ENCODE measurements around the gene HEXA. TPM values are rescaled to one million over a fixed set of nuclear protein-coding genes. Genes with fewer than 3 reads are reported as not detected.
"Not testable (repeated sequence)": the region's sequence is repeated elsewhere in the genome, so short reads cannot be mapped to it uniquely, and the experiment has no call there.

HEXA gene
- total RNA-seq, 3 donors from 2014 or later, result 63.6 to 147 (median 81.1) TPM

DNA sequence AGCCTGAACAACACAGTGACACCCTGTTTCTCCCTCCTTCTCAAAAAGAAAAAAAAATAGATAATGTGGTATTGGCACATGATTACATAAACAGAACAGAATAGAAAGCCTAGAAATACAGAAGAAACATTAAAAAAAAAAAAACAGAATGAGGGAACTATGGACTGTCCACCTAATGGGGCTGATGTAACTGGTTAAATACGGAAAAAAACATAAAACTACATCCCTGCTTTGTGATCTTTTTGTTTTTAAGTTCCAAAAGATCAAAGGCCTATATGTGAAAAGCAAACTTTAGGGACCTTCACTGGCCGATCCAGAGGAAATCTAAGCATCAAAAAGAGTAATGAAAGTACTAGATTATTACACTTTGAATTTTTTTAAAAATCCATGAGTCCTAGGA lies 39.5 kb upstream of the HEXA start:
- Histone ChIP-seq H3K4me1 (no peaks in the 10 kb centered on the region), H3K27me3 (no peaks in the 10 kb centered on the region), H3K36me3 (no peaks in the 10 kb centered on the region), H3K27ac (no peak overlapping the region), H3K9me3 (no peaks in the 10 kb centered on the region), H3K4me3 (no peak overlapping the region)
- intact Hi-C loops (cut with DNase I; ENCODE audit: low total_unique reads), result no loop called here
- no peak for DNase-seq (ENCODE audit: low spot score in 2 of 2)
- TF ChIP-seq POLR2A (IDR thresholded peaks at IDR 0.05) (no peak), POLR2AphosphoS5 (IDR thresholded peaks at IDR 0.05) (no peak)
- TF ChIP-seq, protein P1, sequence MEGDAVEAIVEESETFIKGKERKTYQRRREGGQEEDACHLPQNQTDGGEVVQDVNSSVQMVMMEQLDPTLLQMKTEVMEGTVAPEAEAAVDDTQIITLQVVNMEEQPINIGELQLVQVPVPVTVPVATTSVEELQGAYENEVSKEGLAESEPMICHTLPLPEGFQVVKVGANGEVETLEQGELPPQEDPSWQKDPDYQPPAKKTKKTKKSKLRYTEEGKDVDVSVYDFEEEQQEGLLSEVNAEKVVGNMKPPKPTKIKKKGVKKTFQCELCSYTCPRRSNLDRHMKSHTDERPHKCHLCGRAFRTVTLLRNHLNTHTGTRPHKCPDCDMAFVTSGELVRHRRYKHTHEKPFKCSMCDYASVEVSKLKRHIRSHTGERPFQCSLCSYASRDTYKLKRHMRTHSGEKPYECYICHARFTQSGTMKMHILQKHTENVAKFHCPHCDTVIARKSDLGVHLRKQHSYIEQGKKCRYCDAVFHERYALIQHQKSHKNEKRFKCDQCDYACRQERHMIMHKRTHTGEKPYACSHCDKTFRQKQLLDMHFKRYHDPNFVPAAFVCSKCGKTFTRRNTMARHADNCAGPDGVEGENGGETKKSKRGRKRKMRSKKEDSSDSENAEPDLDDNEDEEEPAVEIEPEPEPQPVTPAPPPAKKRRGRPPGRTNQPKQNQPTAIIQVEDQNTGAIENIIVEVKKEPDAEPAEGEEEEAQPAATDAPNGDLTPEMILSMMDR (IDR thresholded peaks at IDR 0.05), result no peak

DNA sequence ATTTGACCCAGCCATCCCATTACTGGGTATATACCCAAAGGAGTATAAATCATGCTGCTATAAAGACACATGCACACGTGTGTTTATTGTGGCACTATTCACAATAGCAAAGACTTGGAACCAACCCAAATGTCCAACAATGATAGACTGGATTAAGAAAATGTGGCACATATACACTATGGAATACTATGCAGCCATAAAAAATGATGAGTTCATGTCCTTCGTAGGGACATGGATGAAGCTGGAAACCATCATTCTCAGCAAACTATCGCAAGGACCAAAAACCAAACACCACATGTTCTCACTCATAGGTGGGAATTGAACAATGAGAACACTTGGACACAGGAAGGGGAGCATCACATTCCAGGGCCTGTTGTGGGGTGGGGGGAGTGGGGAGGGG lies 37.5 kb upstream of the HEXA start:
- H3K9me3 ChIP-seq; H3K27ac ChIP-seq; DNase-seq (ENCODE audit: low spot score in 2 of 2); H3K27me3 ChIP-seq; H3K36me3 ChIP-seq; H3K4me3 ChIP-seq; H3K4me1 ChIP-seq; intact Hi-C loops (cut with DNase I; ENCODE audit: low total_unique reads): not testable (repeated sequence)

DNA sequence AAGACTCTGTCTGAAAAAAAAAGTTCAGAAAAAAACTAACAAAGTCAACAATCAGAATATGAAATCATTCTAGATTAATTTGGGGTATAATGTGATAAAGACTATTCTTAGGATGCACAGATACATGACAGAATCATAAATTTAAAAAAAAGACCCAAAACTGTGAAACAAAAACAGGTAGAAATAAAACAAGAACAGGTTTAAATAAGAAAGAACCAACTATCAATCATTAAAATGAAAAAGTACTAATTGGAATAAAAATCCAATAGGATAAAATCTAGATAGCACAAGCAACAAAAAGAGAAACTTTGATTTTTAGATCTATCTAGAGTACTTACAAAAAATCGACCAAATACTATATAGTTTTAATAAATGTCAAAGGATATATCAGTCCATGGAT lies 35.7 kb upstream of the HEXA start:
- Histone ChIP-seq H3K9me3 (no peaks in the 10 kb centered on the region), H3K4me1 (no peaks in the 10 kb centered on the region), H3K4me3 (no peak overlapping the region), H3K27me3 (no peaks in the 10 kb centered on the region), H3K27ac (no peak overlapping the region), H3K36me3 (no peaks in the 10 kb centered on the region)
- TF ChIP-seq POLR2AphosphoS5 (IDR thresholded peaks at IDR 0.05) (no peak), POLR2A (IDR thresholded peaks at IDR 0.05) (no peak)
- TF ChIP-seq, protein P1 (IDR thresholded peaks at IDR 0.05), result no peak
- DNase-seq (ENCODE audit: low spot score in 2 of 2), result no peak
- intact Hi-C loops (cut with DNase I; ENCODE audit: low total_unique reads), result no loop called here

DNA sequence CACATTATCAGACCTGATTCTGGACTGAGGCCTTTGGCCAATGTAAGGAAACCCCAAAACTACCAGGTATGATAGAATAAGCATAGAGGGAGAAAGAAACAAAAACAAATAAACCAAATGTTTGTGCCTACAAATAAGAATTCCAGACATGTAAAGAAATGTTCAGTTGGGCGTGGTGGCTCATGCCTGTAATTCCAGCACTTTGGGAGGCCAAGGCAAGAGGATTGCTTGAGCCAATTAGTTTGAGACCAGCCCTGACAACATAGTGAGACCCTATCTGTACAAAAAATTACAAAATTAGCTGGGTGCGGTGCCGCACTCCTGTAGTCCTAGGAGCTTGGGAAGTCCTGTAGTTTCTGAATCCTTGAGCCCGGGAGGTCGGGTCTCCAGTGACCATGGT lies 35.3 kb upstream of the HEXA start:
- Histone ChIP-seq H3K9me3 (no peaks in the 10 kb centered on the region), H3K27ac (no peak overlapping the region), H3K4me1 (no peaks in the 10 kb centered on the region), H3K36me3 (no peaks in the 10 kb centered on the region), H3K27me3 (no peaks in the 10 kb centered on the region), H3K4me3 (no peak overlapping the region)
- TF ChIP-seq POLR2A (IDR thresholded peaks at IDR 0.05), result no peak
- TF ChIP-seq, protein P1 (IDR thresholded peaks at IDR 0.05), result no peak
- TF ChIP-seq POLR2AphosphoS5 (IDR thresholded peaks at IDR 0.05), result no peak
- no peak for DNase-seq (ENCODE audit: low spot score in 2 of 2)
- intact Hi-C loops (cut with DNase I; ENCODE audit: low total_unique reads), result no loop called here

DNA sequence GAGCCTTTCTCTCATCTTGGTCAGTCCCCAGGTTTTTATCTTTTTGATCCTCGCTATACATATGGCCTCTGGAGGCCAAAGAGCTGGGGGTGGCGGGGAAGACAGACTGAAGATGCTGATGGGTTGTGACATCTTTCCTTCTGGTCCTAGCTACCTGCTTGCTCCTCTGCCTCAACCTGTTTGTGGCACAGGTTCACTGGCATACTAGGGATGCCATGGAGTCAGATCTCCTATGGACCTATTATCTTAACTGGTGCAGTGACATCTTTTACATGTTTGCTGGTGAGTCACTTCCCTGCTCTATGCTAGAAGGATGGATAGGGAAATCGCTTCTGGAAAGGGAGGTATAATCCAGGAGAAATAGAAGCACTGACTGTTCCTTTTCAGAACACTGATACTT lies 31.1 kb upstream of the HEXA start:
- Histone ChIP-seq H3K27ac (no peak overlapping the region), H3K36me3 (no peaks in the 10 kb centered on the region), H3K4me3 (no peak overlapping the region), H3K4me1 (no peaks in the 10 kb centered on the region), H3K27me3 (peaks cover 0 to 3% of the 10 kb centered on the region in 2 donors), H3K9me3 (no peaks in the 10 kb centered on the region)
- DNase-seq (ENCODE audit: low spot score in 2 of 2), result no peak
- TF ChIP-seq, protein P1 (IDR thresholded peaks at IDR 0.05), result no peak
- TF ChIP-seq POLR2AphosphoS5 (IDR thresholded peaks at IDR 0.05), result no peak
- no peak for TF ChIP-seq POLR2A (IDR thresholded peaks at IDR 0.05)
- intact Hi-C loops (cut with DNase I; ENCODE audit: low total_unique reads), result no loop called here

DNA sequence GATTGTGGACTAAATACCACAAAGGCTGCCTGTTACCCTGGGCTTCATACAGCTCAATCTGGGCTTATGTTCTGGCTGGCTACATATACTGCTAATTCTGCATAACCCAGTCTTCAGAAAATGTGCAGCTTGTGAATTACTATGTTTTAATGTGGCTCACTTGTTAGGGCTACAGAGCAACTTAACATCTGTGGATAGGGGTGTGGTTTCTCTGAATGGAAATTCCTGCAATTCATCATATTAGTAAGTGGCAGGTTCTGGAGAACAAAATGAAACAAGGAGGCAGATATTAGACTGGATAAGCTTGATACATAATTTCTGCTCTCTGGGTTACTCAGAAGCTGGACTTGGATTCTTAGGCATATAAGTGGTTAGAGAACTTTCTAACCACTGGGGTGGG lies 29.0 kb upstream of the HEXA start:
- Histone ChIP-seq H3K4me3 (no peak overlapping the region), H3K9me3 (no peaks in the 10 kb centered on the region), H3K4me1 (no peaks in the 10 kb centered on the region), H3K27ac (no peak overlapping the region), H3K27me3 (peaks cover 0 to 3% of the 10 kb centered on the region in 2 donors), H3K36me3 (no peaks in the 10 kb centered on the region)
- intact Hi-C loops (cut with DNase I; ENCODE audit: low total_unique reads), result no loop called here
- DNase-seq (ENCODE audit: low spot score in 2 of 2), result no peak
- TF ChIP-seq, protein P1 (IDR thresholded peaks at IDR 0.05), result no peak
- TF ChIP-seq POLR2AphosphoS5 (IDR thresholded peaks at IDR 0.05) (no peak), POLR2A (IDR thresholded peaks at IDR 0.05) (no peak)
